SJCRH30 (cell line): ENCODE results near the gene KRTAP10-10. TPM values are rescaled to one million over a fixed set of nuclear protein-coding genes. Genes with fewer than 3 reads are reported as not detected.
"Not testable (repeated sequence)": the region's sequence is repeated elsewhere in the genome, so short reads cannot be mapped to it uniquely, and the experiment has no call there.

Experiments
- DNase-seq, 2 experiments: peaks; one replicate each; pipeline ENCODE4 v3.0.0-alpha.2; 2015 to 2020
- H3K27ac ChIP-seq: fragments of 250-450 bp; sonication (Bioruptor Pico); 2 replicates; pipeline ENCODE4 v1.5.1; 2020; ENCODE audit warnings: mild to moderate bottlenecking, moderate library complexity
- H3K27me3 ChIP-seq: fragments of 250-450 bp; sonication (Bioruptor Pico); 2 replicates; pipeline ENCODE4 v1.5.1; 2020; ENCODE audit warnings: mild to moderate bottlenecking, moderate library complexity
- H3K36me3 ChIP-seq: fragments of 250-450 bp; sonication (Bioruptor Pico); 2 replicates; pipeline ENCODE4 v1.5.1; 2020; ENCODE audit warnings: mild to moderate bottlenecking, moderate library complexity
- H3K4me1 ChIP-seq: fragments of 250-450 bp; sonication (Bioruptor Pico); 2 replicates; pipeline ENCODE4 v1.5.1; 2020; ENCODE audit warnings: mild to moderate bottlenecking, moderate library complexity
- H3K4me3 ChIP-seq: fragments of 250-450 bp; sonication (Bioruptor Pico); 2 replicates; pipeline ENCODE4 v1.5.1; 2020; ENCODE audit warnings: mild to moderate bottlenecking, moderate library complexity
- H3K9me3 ChIP-seq: fragments of 250-450 bp; sonication (Bioruptor Pico); replicated peaks from 2 replicates; pipeline ENCODE4 v1.5.1; 2020; ENCODE audit warnings: mild to moderate bottlenecking, moderate library complexity
- total RNA-seq: library from RNA; depleted of rRNA; stranded (reverse); fragments of >200 nt; shearing (Covaris generic); gene quantifications from 2 replicates; pipeline ENCODE4 v1.2.3, GENCODE V29; 2014

Gene KRTAP10-10
- total RNA-seq, 1 experiment from 2014 or later: not detected

DNA sequence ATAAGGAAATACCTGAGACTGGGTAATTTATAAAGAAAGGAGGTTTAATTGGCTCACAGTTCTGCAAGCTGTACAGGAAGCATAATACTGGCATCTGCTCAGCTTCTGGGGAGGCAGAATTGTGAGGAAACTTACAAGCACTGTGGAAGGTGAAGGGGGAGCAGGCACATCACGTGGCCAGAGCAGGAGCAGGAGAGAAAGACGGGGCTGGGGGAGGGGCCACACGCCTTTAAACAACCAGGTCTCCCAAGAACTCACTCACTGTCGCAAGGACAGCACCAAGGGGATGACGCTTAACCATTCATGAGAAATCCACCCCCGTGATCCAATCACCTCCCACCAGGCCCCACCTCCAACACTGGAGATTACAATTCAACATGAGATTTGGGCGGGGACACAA, 24.4 kb downstream of the KRTAP10-10 start:
- not testable (repeated sequence) for H3K36me3 ChIP-seq, H3K27ac ChIP-seq, DNase-seq

DNA sequence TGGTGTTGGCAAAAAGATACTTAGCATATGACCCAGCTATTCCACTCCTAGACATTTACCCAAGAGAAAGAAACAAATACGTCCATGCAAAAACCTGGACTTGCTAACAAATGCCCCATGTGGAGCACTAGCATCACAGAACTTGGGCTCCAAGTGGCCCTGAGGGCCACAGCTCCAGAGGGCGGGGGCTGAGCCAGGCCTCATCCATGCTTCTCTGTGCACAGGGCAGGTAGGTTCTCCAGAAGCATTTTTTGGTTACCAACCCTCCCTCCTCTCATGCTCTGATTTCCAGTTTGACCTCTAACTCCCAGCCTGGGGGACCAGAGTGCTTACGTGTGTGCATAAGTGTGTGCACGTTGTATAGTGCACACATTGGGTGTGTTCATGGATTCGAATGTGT, 27.5 kb downstream of the KRTAP10-10 start:
- Histone ChIP-seq H3K4me3 (no peak overlapping the region), H3K9me3 (0 out of 2 replicates have a peak, but pooled peaks cover 3% of the 10 kb centered on the region), H3K27me3 (no peaks in the 10 kb centered on the region), H3K36me3 (no peaks in the 10 kb centered on the region), H3K27ac (no peak overlapping the region), H3K4me1 (no peaks in the 10 kb centered on the region)
- no peak for DNase-seq

More for the DNA sequence above, 24.4 kb downstream of the KRTAP10-10 start:
- H3K4me3 ChIP-seq, H3K4me1 ChIP-seq, H3K9me3 ChIP-seq, H3K27me3 ChIP-seq: not testable (repeated sequence)

DNA sequence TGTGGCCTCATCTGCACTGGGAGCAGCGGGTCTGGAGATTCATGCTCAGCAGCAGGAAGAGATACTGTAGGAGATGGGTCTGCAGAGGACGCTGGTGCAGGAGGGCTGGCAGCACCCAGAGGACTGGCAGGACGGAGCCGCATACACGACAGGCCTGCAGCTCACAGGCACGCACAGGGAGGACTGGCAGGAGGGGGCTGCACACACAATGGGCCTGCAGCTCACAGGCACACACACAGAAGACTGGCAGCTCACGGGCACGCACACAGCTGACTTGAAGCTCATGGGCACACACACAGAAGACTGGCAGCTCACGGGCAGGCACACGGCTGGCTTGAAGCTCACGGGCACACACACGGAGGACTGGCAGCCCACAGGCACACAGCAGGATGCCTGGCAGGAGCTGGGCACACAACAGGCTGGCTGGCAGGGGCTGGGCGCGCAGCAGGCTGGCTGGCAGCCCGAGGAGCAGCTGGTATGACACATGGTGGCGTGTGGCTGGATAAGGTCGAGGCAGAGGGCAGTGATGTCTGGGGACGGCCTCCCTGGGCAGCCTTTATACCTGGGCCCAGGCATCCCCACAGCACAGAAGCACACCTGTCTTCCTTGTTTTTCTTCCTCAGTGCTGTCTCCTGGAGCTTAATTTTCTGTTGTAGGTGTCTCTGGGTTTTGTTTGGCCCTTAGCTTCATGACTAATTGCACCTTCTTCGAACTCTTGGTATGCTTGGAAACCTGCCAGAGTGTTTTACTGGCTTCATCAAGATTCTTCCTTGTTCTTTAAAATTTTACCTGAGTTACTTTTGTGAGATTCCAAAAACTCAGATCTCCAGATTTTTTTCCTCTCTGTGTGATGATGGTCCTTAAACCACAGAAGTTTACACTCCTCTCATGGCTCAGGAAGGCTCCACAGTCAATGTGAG, 29.5 kb downstream of the KRTAP10-10 start, which contains the start of gene KRTAP12-2:
TSS of gene KRTAP12-2 (minus strand) at position 527 of the 920 bp plus-strand sequence. CDS start at position 486, 41 bp downstream.
- DNase-seq: no peak
- Histone ChIP-seq H3K4me1 (no peaks in the 10 kb centered on the region), H3K9me3 (0 out of 2 replicates have a peak, but pooled peaks cover 3% of the 10 kb centered on the region), H3K27me3 (no peaks in the 10 kb centered on the region), H3K27ac (no peak within 1 kb of the TSS), H3K4me3 (no peak within 1 kb of the TSS), H3K36me3 (no peaks in the 10 kb centered on the region)

DNA sequence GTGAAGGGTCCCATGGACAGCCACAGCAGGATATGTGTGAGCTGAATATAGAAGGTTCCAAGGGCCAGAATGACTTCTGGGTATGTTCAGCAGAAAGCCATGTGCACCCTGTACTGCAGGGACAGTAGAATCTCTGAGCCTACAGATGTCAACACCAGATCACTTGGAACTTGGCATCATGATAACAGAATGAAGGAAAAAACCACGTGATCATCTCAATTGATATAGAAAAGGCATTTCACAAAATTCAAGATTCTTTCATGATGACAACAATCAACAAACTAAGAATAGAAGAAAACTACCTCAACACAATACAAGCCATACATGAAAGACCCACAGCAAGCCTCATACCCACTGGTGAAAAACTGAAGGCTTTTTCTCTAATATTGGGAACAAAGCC, 30.5 kb downstream of the KRTAP10-10 start:
- Histone ChIP-seq H3K4me3 (no peak overlapping the region), H3K4me1 (no peaks in the 10 kb centered on the region), H3K36me3 (no peaks in the 10 kb centered on the region), H3K9me3 (0 out of 2 replicates have a peak, but pooled peaks cover 3% of the 10 kb centered on the region), H3K27me3 (no peaks in the 10 kb centered on the region), H3K27ac (no peak overlapping the region)
- no peak for DNase-seq

DNA sequence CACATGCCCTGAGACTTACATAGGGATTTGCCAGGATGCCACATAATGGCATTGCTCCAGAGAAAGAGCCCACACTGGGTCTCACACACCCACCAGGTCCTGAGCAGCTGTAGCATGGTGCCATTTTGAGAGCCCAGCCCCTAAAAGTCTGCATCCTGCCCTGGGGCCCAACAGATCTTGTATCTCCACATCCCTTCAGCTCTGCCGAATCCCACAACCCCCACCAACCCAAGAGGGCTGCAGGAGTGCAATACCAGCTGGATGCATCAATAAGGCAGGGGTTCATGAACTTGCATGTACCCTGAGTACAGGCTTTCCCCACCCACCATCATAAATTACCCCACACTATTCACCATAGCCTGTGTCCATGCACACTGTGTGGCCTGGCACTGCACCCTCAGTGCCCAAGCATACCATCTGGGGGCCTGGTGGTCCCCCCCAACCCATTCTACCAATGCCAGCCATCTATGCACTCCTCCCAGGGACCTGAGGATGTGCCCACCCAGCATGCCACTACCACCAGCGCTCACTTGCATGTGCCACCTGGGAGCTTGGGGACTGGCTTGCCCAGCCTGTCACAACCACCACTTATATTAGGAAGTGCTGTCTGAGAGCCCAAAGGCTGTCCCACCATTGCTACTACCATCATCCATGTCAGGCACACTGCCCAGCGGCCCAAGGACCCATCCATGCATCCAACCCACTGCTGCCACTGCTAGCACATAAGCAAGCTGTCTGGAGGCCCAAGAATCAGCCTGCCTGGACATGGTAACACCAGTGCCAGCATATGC, 33.7 kb downstream of the KRTAP10-10 start:
- no peak overlapping the region for H3K4me3 ChIP-seq
- no peaks in the 10 kb centered on the region for H3K27me3 ChIP-seq
- no peaks in the 10 kb centered on the region for H3K4me1 ChIP-seq
- no peak overlapping the region for H3K27ac ChIP-seq
- DNase-seq: no peak
- 0 out of 2 replicates have a peak, but pooled peaks cover 3% of the 10 kb centered on the region for H3K9me3 ChIP-seq
- H3K36me3 ChIP-seq: no peaks in the 10 kb centered on the region

DNA sequence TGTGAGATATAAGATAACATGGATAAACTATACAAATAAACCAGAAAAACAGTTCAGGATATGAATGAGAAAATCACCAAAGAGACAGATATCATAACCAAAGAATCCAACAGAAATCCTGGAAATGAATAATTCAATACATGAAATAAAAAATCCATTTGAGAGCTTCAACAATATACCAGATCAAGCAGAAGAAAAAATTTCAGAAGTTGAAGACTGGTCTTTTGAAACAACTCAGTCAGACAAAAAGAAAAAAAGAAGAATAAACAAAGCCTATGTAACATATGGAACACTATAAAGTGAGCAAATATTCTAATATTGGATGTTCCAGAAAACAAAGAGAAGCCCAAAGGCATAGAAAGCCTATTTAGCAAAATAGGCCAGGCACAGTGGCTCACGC, 34.8 kb downstream of the KRTAP10-10 start:
- no peak overlapping the region for H3K27ac ChIP-seq
- no peaks in the 10 kb centered on the region for H3K27me3 ChIP-seq
- H3K4me1 ChIP-seq: no peaks in the 10 kb centered on the region
- no peak overlapping the region for H3K4me3 ChIP-seq
- DNase-seq: no peak
- 0 out of 2 replicates have a peak, but pooled peaks cover 3% of the 10 kb centered on the region for H3K9me3 ChIP-seq
- H3K36me3 ChIP-seq: no peaks in the 10 kb centered on the region

DNA sequence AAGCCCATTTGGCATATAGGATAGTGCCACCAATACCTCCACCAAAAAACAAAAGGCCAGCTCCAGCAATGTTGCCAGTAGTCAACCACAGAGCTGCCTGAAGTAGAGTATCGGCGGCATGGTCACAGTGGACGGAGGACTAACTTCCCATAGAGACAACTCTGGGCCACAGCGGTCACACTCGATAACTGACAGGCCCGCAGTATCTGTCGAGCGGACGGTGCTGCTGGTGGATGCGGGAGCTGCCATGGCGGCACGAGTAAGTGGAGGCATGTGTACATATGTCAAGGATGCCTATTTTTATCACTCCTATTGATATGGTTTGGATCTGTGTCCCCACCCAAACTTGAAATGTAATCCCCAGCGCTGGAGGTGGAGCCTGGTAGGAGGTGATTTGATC, 40.7 kb downstream of the KRTAP10-10 start:
- DNase-seq: no peak
- Histone ChIP-seq H3K27me3 (no peaks in the 10 kb centered on the region), H3K27ac (no peak overlapping the region), H3K4me1 (no peaks in the 10 kb centered on the region), H3K36me3 (no peaks in the 10 kb centered on the region), H3K9me3 (peaks cover 1% of the 10 kb centered on the region; the same call in 1 of the 2 replicates), H3K4me3 (no peak overlapping the region)

DNA sequence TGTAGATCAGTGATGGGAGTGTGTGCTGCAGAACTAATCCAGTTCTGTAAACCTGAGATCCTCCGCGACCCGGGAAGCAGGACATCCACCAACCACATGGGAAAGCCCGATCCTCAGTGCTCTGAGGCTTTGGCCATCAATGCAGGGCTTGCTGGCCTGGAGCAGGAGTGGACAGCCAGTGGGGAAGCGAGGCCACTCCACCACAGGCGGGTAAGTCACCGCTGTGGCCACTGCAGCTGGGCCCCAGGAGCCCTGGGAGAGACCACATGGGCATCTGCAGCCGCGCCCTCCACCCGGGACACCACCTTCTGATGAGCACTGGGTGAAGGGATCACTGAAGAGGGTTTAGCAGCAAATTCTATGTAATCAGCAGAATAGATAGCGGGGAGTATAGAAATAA, 44.0 kb downstream of the KRTAP10-10 start:
- no peak for DNase-seq
- Histone ChIP-seq H3K27me3 (no peaks in the 10 kb centered on the region), H3K9me3 (no peaks in the 10 kb centered on the region; the same call in 1 of the 2 replicates)

DNA sequence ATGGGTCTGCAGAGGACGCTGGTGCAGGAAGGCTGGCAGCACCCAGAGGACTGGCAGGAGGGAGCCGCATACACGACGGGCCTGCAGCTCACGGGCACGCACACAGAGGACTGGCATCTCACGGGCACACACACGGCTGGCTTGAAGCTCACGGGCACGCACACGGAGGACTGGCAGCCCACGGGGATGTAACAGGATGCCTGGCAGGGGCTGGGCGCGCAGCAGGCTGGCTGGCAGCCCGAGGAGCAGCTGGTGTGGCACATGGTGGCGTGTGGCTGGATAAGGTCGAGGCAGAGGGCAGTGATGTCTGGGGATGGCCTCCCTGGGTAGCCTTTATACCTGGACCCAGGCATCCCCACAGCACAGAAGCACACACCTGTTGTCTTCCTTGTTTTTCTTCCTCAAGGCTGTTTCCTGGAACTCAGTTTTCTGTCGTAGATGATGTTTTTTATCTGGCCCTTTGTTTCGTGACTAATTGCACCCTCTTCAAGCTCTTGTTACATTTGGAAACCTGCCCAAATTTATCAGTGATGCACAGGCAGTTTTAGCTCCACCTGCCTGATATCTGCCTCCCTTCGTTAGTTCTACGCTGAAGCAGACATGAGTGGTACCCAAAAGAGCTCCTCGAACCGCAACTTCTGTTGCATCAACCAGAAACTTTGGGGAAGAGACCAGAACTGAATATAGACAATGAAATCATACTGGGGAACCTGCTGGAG, 44.9 kb downstream of the KRTAP10-10 start, which contains the start of gene KRTAP12-1:
TSS of gene KRTAP12-1 (minus strand) at position 303 of the 719 bp plus-strand sequence. CDS start at position 263, 40 bp downstream.
- Histone ChIP-seq H3K9me3 (no peaks in the 10 kb centered on the region; the same call in 1 of the 2 replicates), H3K36me3 (no peaks in the 10 kb centered on the region), H3K4me3 (no peak within 1 kb of the TSS), H3K4me1 (peaks cover 8% of the 10 kb centered on the region; the same call in 1 of the 2 replicates), H3K27ac (no peak within 1 kb of the TSS), H3K27me3 (no peaks in the 10 kb centered on the region)
- peak in 1 of 2 experiments; percentile 23 for DNase-seq

More for the DNA sequence above, 44.0 kb downstream of the KRTAP10-10 start:
- H3K4me1 ChIP-seq: no peaks in the 10 kb centered on the region
- H3K4me3 ChIP-seq: no peak overlapping the region
- no peaks in the 10 kb centered on the region for H3K36me3 ChIP-seq
- no peak overlapping the region for H3K27ac ChIP-seq

DNA sequence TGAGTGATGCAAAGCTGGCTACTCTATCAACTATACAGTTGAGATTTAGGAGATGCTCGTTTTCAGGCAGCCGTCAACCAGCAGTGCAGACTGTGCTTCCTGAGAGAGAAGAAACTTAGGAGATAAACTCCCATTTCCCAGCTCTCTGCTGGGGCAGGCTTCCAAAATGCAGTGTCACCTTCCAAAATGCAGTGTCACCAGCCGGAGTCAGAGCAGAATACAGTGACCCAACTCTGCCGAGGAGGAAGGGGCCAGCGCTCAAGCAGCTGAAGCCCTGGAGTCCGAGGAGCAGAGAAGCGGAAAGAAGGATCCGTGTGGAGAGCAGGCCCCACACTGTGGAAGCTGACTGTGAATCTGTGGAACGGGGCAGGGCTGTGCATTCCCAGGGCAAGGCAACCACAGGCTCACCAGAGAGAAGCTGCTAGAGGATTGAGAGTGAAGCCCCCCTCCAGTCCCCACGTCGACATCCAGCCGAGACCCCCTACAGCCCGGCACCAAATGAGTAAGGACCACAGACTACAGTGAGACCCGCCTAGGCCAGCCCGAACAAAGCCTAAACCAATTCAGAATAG, 45.5 kb downstream of the KRTAP10-10 start:
- Histone ChIP-seq H3K27me3 (no peaks in the 10 kb centered on the region), H3K4me1 (peaks cover 8% of the 10 kb centered on the region; the same call in 1 of the 2 replicates), H3K36me3 (no peaks in the 10 kb centered on the region), H3K9me3 (no peaks in the 10 kb centered on the region; the same call in 1 of the 2 replicates), H3K4me3 (no peak overlapping the region), H3K27ac (no peak overlapping the region)
- no peak for DNase-seq

DNA sequence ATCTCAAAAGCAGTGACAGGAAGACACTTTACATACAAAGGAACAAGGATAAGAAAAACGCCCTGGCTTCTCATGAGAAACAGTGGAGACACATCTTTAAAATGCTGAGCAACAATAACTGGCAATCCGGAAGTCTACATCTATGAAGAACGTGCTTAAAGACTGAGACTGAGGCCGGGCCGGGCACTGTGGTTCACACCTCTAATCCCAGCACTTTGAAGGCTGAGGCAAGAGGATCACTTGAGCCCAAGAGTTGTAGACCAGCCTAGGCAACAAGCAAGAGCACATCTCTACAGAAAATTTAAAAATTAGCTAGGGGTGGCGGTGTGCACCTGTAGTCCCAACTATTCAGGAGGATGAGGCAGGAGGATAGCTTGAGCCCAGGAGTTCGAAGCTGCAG, 46.9 kb downstream of the KRTAP10-10 start:
- no peaks in the 10 kb centered on the region for H3K27me3 ChIP-seq
- peaks cover 12% of the 10 kb centered on the region for H3K4me1 ChIP-seq
- no peak for DNase-seq
- no peaks in the 10 kb centered on the region; the same call in 1 of the 2 replicates for H3K9me3 ChIP-seq
- no peak overlapping the region for H3K4me3 ChIP-seq
- H3K27ac ChIP-seq: no peak overlapping the region
- no peaks in the 10 kb centered on the region for H3K36me3 ChIP-seq

DNA sequence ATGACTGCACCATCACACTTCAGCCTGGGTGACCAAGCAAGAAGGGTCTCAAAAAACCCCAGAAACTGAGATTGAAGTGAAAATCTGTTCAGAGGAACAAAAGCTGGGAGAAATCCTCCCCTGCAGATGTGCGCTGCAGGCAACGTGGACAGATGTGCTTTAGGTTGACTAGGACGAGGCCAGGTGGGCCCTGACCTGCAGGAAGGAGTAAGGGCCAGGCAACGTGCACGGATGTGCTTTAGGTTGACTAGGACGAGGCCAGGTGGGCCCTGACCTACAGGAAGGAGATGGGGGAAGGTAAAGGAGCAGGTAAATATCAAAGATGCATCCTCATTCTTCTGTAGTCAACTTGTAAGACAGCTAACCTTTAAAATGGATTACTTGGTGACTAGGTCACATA, 47.3 kb downstream of the KRTAP10-10 start:
- peaks cover 12% of the 10 kb centered on the region for H3K4me1 ChIP-seq
- no peaks in the 10 kb centered on the region for H3K36me3 ChIP-seq
- no peak for DNase-seq
- no peak overlapping the region for H3K27ac ChIP-seq
- no peak overlapping the region for H3K4me3 ChIP-seq
- no peaks in the 10 kb centered on the region; the same call in 1 of the 2 replicates for H3K9me3 ChIP-seq
- no peaks in the 10 kb centered on the region for H3K27me3 ChIP-seq

DNA sequence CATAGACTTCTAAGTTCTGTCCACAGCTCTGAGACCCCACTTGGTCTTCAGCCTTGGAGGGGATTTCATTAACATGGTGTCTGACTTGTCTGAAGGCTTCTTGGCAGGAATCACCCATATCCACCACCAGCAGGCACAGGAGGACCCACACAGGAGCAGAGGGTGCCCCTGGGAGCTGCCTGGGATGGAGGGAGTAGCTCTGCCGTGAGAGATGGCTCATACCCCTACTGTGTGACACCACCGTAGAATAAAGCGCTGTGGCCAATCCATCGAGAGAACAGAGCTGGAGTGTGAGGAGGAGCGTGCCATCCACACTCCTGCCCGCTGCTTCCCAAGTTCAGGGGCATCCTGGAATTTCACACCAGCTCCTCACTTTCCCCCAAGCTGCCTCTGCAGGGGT, 47.9 kb downstream of the KRTAP10-10 start:
- not testable (repeated sequence) for H3K9me3 ChIP-seq, H3K27me3 ChIP-seq, H3K4me3 ChIP-seq, DNase-seq, H3K27ac ChIP-seq, H3K36me3 ChIP-seq
- H3K4me1 ChIP-seq: peaks cover 12% of the 10 kb centered on the region
